ENCODE measurements around the gene ENPP7.

Gene ENPP7

DNA sequence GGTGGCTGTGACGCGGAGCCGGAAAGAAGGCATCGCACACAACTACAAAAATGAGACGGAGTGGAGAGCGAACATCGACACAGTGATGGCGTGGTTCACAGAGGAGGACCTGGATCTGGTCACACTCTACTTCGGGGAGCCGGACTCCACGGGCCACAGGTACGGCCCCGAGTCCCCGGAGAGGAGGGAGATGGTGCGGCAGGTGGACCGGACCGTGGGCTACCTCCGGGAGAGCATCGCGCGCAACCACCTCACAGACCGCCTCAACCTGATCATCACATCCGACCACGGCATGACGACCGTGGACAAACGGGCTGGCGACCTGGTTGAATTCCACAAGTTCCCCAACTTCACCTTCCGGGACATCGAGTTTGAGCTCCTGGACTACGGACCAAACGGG is 4.4 kb downstream of the ENPP7 start:
- WGBS, 2 experiments (ENCODE audit: insufficient coverage in 2 of 2): 91 to 93% methylated on average over 25 to 29 of the region's 32 CpGs
- no peak overlapping the region for H3K27ac ChIP-seq (ENCODE audit: low read depth, low read length, severe bottlenecking)
- H3K36me3 ChIP-seq (ENCODE audit: control insufficient read depth, insufficient read depth, low read length): no peaks in the 10 kb centered on the region
- peaks cover 4% of the 10 kb centered on the region for H3K4me1 ChIP-seq (ENCODE audit: control insufficient read depth, insufficient read depth, low read length, poor library complexity, severe bottlenecking)
- no peak overlapping the region for H3K4me3 ChIP-seq (ENCODE audit: extremely low read depth, insufficient read depth, low read length, poor library complexity, severe bottlenecking)
- no peaks in the 10 kb centered on the region for H3K9me3 ChIP-seq (ENCODE audit: control insufficient read depth, low read length)

DNA sequence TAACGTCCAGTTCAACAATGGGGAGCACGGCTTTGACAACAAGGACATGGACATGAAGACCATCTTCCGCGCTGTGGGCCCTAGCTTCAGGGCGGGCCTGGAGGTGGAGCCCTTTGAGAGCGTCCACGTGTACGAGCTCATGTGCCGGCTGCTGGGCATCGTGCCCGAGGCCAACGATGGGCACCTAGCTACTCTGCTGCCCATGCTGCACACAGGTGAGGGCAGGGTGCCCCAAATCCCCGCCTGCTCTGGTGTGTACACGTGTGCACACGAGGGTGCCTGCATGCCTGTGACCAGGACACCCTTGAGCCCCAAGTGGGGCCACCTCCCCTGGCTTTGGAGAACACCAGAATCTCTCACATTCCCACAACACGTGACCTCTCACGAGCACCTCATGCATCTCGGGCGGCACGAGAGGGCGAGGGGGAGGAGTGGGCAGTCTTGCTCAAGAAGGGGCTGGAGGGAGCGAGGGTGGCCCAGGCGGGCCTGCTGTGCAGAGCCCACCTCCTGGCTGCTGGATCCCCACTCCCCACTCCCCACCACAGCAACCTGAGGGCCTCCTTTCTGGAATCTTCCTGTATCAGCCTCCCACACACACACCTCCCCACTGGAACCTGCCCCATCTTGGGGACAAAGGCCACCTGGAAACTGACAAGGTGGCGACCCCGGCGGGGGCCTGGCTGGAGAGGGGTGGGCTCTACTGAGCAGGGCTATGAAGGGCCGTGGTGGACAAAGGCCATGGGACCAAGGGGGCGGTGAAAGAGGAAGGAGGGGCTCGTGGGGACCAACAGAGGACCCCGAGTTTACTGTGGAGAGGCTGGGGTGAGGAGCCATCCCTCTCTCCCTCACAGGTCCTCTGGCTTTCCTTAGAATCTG is 6.5 kb downstream of the ENPP7 start:
- H3K27ac ChIP-seq (ENCODE audit: low read depth, low read length, severe bottlenecking): no peak overlapping the region
- H3K4me3 ChIP-seq (ENCODE audit: extremely low read depth, insufficient read depth, low read length, poor library complexity, severe bottlenecking): no peak overlapping the region
- 91% methylated on average over 18 to 26 of the region's 30 CpGs for WGBS, 2 experiments (ENCODE audit: insufficient coverage in 2 of 2)
- H3K9me3 ChIP-seq (ENCODE audit: control insufficient read depth, low read length): no peaks in the 10 kb centered on the region
- H3K4me1 ChIP-seq (ENCODE audit: control insufficient read depth, insufficient read depth, low read length, poor library complexity, severe bottlenecking): peaks cover 4% of the 10 kb centered on the region
- no peaks in the 10 kb centered on the region for H3K36me3 ChIP-seq (ENCODE audit: control insufficient read depth, insufficient read depth, low read length)

DNA sequence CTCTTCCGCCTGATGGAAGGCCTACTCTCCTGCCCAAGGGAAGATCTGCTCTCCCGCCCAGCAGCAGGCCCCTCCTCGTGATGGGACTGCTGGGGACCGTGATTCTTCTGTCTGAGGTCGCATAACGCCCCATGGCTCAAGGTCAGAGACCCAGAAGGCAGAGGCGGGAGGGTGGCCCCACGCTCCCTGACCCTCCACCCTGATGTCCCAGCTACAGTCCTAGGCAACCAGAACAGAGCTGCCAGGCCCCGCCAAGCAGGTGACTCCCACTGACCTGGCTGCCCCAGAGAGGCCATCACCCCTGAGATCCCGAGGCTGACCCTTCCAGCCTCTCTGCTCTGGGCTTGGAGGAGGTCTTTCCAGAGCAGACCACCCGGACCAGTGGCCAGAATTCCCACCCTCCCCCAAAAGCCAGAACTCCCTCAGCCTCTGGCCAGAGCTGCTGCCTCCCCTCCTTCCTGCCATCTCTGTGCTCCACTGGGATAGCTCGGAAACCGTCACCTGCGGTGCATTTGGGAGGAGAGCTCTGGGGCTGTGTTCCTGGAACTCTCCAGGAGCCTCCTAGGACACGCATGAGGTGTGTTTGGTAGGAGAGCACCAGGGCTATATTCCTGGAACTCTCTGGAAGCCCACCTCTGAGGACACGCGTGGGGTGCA is 7.3 kb downstream of the ENPP7 start:
- Histone ChIP-seq H3K4me1 (ENCODE audit: control insufficient read depth, insufficient read depth, low read length, poor library complexity, severe bottlenecking) (peaks cover 4% of the 10 kb centered on the region), H3K27ac (ENCODE audit: low read depth, low read length, severe bottlenecking) (no peak overlapping the region), H3K36me3 (ENCODE audit: control insufficient read depth, insufficient read depth, low read length) (no peaks in the 10 kb centered on the region), H3K4me3 (ENCODE audit: extremely low read depth, insufficient read depth, low read length, poor library complexity, severe bottlenecking) (no peak overlapping the region), H3K9me3 (ENCODE audit: control insufficient read depth, low read length) (no peaks in the 10 kb centered on the region)
- WGBS, 2 experiments (ENCODE audit: insufficient coverage in 2 of 2): 92 to 93% methylated on average over 12 to 17 of the region's 17 CpGs

DNA sequence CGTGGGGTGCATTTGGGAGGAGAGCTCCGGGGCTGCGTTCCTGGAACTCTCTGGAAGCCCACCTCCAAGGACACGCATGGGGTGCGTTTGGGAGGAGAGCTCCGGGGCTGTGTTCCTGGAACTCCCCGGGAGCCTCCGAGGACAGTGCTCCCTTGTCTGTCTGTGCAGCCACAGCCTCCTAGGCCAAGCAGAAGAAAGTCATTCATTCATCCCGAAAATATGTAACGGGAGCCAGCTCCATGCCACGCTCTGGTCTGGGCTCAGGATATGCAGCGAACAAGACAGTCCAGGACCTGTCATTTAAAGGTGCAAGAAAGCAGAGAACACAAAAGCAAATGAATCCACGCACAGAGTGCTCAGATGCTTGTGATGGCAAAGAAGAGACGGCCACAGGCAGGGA is 7.9 kb downstream of the ENPP7 start:
- Histone ChIP-seq H3K36me3 (ENCODE audit: control insufficient read depth, insufficient read depth, low read length) (no peaks in the 10 kb centered on the region), H3K9me3 (ENCODE audit: control insufficient read depth, low read length) (no peaks in the 10 kb centered on the region), H3K4me3 (ENCODE audit: extremely low read depth, insufficient read depth, low read length, poor library complexity, severe bottlenecking) (no peak overlapping the region), H3K27ac (ENCODE audit: low read depth, low read length, severe bottlenecking) (no peak overlapping the region), H3K4me1 (ENCODE audit: control insufficient read depth, insufficient read depth, low read length, poor library complexity, severe bottlenecking) (peaks cover 1% of the 10 kb centered on the region)
- WGBS, 2 experiments (ENCODE audit: insufficient coverage in 2 of 2): 92 to 96% methylated on average over 14 of the region's 14 CpGs

GRCh38 chr17:79739148-79740062 is 8.7 kb downstream of the ENPP7 start:
- 91% methylated on average over 26 to 27 of the region's 28 CpGs for WGBS, 2 experiments (ENCODE audit: insufficient coverage in 2 of 2)
- Histone ChIP-seq H3K4me1 (ENCODE audit: control insufficient read depth, insufficient read depth, low read length, poor library complexity, severe bottlenecking) (no peaks in the 10 kb centered on the region), H3K9me3 (ENCODE audit: control insufficient read depth, low read length) (no peaks in the 10 kb centered on the region), H3K27ac (ENCODE audit: low read depth, low read length, severe bottlenecking) (no peak overlapping the region), H3K36me3 (ENCODE audit: control insufficient read depth, insufficient read depth, low read length) (no peaks in the 10 kb centered on the region), H3K4me3 (ENCODE audit: extremely low read depth, insufficient read depth, low read length, poor library complexity, severe bottlenecking) (no peak overlapping the region)

DNA sequence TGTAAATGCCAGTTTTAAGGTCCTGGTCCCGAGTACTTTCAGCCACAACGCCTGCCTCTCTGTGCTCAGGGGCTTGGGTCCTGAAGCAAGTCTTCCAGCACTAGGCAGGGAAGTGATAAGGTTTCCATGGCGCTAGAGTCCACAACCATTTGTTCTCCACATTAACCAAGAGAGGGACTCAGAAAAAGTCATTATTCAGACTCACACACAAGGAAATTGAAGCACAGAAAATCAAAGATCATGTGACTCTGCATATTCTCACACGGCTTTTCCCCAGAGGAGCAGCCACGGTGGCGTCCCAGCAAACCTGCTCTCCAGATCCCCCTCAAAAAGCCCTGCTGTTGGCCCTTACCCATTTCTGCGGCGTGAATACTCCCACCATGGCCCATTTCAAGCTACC is 9.7 kb downstream of the ENPP7 start:
- H3K27ac ChIP-seq (ENCODE audit: low read depth, low read length, severe bottlenecking): no peak overlapping the region
- no peak overlapping the region for H3K4me3 ChIP-seq (ENCODE audit: extremely low read depth, insufficient read depth, low read length, poor library complexity, severe bottlenecking)
- WGBS, 2 experiments (ENCODE audit: insufficient coverage in 2 of 2): 84 to 90% methylated on average over 8 of the region's 8 CpGs

DNA sequence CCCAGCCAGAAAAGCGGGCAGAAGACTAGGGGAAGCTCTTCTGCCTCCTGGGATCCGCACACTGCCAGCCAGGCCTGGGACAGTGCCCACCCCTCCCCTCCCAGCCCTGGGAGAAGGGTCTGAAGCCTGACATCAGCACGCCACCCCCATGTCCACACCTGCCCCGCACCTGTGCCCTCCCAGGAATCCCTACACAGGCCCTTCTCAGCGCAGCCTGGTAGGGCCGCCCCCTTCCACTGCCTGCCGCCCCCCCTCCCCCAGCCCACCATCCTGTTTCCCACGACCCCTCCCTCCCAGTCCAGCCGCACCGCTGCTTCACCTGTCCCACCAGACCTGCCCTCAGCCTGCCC is 10.6 kb downstream of the ENPP7 start:
- Histone ChIP-seq H3K27ac (ENCODE audit: low read depth, low read length, severe bottlenecking) (no peak overlapping the region), H3K4me3 (ENCODE audit: extremely low read depth, insufficient read depth, low read length, poor library complexity, severe bottlenecking) (peak overlapping the region; percentile 30)
- WGBS, 2 experiments (ENCODE audit: insufficient coverage in 2 of 2): 48 to 53% methylated on average over 4 to 5 of the region's 10 CpGs

More for the DNA sequence above, 9.7 kb downstream of the ENPP7 start:
- H3K9me3 ChIP-seq (ENCODE audit: control insufficient read depth, low read length): no peaks in the 10 kb centered on the region
- no peaks in the 10 kb centered on the region for H3K4me1 ChIP-seq (ENCODE audit: control insufficient read depth, insufficient read depth, low read length, poor library complexity, severe bottlenecking)
- no peaks in the 10 kb centered on the region for H3K36me3 ChIP-seq (ENCODE audit: control insufficient read depth, insufficient read depth, low read length)

GRCh38 chr17:79741751-79742588 is 11.2 kb downstream of the ENPP7 start:
- Histone ChIP-seq H3K27ac (ENCODE audit: low read depth, low read length, severe bottlenecking) (no peak overlapping the region), H3K36me3 (ENCODE audit: control insufficient read depth, insufficient read depth, low read length) (no peaks in the 10 kb centered on the region), H3K9me3 (ENCODE audit: control insufficient read depth, low read length) (no peaks in the 10 kb centered on the region), H3K4me1 (ENCODE audit: control insufficient read depth, insufficient read depth, low read length, poor library complexity, severe bottlenecking) (no peaks in the 10 kb centered on the region), H3K4me3 (ENCODE audit: extremely low read depth, insufficient read depth, low read length, poor library complexity, severe bottlenecking) (peak overlapping the region; percentile 30)
- WGBS, 2 experiments (ENCODE audit: insufficient coverage in 2 of 2): 23 to 24% methylated on average over 31 to 38 of the region's 53 CpGs

More for the DNA sequence above, 10.6 kb downstream of the ENPP7 start:
- Histone ChIP-seq H3K9me3 (ENCODE audit: control insufficient read depth, low read length) (no peaks in the 10 kb centered on the region), H3K4me1 (ENCODE audit: control insufficient read depth, insufficient read depth, low read length, poor library complexity, severe bottlenecking) (no peaks in the 10 kb centered on the region), H3K36me3 (ENCODE audit: control insufficient read depth, insufficient read depth, low read length) (no peaks in the 10 kb centered on the region)

DNA sequence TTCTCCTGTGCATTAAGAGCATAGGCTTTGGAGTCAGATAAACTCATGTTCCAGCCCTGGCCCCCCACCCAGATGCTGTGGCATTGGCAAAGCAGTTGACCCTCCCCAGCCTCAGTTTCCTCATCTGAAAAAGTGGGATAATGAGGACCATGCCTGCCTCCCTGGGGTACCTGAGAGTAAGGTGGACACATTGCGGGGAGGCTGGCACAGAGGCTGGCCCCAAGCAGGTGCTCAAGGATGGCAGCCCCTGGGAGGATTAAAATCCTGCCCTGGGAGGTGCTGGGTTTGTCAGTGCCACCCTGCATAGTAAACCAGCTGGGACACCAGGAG is 11.8 kb downstream of the ENPP7 start:
- no peaks in the 10 kb centered on the region for H3K36me3 ChIP-seq (ENCODE audit: control insufficient read depth, insufficient read depth, low read length)
- no peak overlapping the region for H3K27ac ChIP-seq (ENCODE audit: low read depth, low read length, severe bottlenecking)
- H3K9me3 ChIP-seq (ENCODE audit: control insufficient read depth, low read length): no peaks in the 10 kb centered on the region
- no peak overlapping the region for H3K4me3 ChIP-seq (ENCODE audit: extremely low read depth, insufficient read depth, low read length, poor library complexity, severe bottlenecking)
- WGBS, 2 experiments (ENCODE audit: insufficient coverage in 2 of 2): 71 to 88% methylated on average over 1 of the region's 1 CpG
- peaks cover under 1% of the 10 kb centered on the region for H3K4me1 ChIP-seq (ENCODE audit: control insufficient read depth, insufficient read depth, low read length, poor library complexity, severe bottlenecking)

GRCh38 chr17:79742951-79743476 is 12.3 kb downstream of the ENPP7 start:
- 86 to 93% methylated on average over 4 to 6 of the region's 7 CpGs for WGBS, 2 experiments (ENCODE audit: insufficient coverage in 2 of 2)
- no peak overlapping the region for H3K4me3 ChIP-seq (ENCODE audit: extremely low read depth, insufficient read depth, low read length, poor library complexity, severe bottlenecking)
- H3K36me3 ChIP-seq (ENCODE audit: control insufficient read depth, insufficient read depth, low read length): no peaks in the 10 kb centered on the region
- H3K9me3 ChIP-seq (ENCODE audit: control insufficient read depth, low read length): no peaks in the 10 kb centered on the region
- H3K4me1 ChIP-seq (ENCODE audit: control insufficient read depth, insufficient read depth, low read length, poor library complexity, severe bottlenecking): peaks cover 4% of the 10 kb centered on the region
- no peak overlapping the region for H3K27ac ChIP-seq (ENCODE audit: low read depth, low read length, severe bottlenecking)

Data from mesodermal cell (in vitro differentiated cells).